ENCODE data around the gene PLCB1.

- TF ChIP-seq CTCF (conservative IDR thresholded peaks at IDR 0.05; ENCODE audit: low read depth, low read length) = peak; percentile 59
- TF ChIP-seq EZH2 (IDR thresholded peaks at IDR 0.05; ENCODE audit: borderline replicate concordance, low read depth, low read length, poor library complexity, severe bottlenecking) = no peak
Measured at GRCh38 chr20:8535403-8536261, 403.6 kb downstream of the PLCB1 start.
